Peyer's patch (tissue), 4 donors: Measurements from ENCODE around the gene C9orf153. TPM values are rescaled to one million over a fixed set of nuclear protein-coding genes. Genes with fewer than 3 reads are reported as not detected.

Experiments
- DNase-seq, 3 donors: peaks; one replicate each; pipeline ENCODE4 v3.0.0-alpha.2; 2017 to 2019
- H3K27ac ChIP-seq, 4 donors: fragments of 200-600 bp; sonication (generic); one replicate each; pipeline ENCODE4 v1.5.1; 2016 to 2019
- H3K27me3 ChIP-seq, 2 donors: fragments of 200-600 bp; sonication (generic); one replicate each; pipeline ENCODE4 v1.5.1; 2019
- H3K36me3 ChIP-seq, 3 donors: fragments of 200-600 bp; sonication (generic); one replicate each; pipeline ENCODE4 v1.5.1; 2016 to 2019
- H3K4me1 ChIP-seq, 4 donors: fragments of 200-600 bp; sonication (generic); one replicate each; pipeline ENCODE4 v1.5.1; 2016 to 2019
- H3K4me3 ChIP-seq, 4 donors: fragments of 200-600 bp; sonication (generic); 1 replicate in 3 of 4; 2 replicates in 1 of 4; pipeline ENCODE4 v1.5.1; 2016 to 2019; ENCODE audit warnings: mild to moderate bottlenecking in 1 of 4
- H3K9me3 ChIP-seq, 4 donors: fragments of 200-600 bp; sonication (generic); one replicate each; pipeline ENCODE4 v1.5.1; 2016 to 2019; ENCODE audit warnings: mild to moderate bottlenecking in 1 of 4
- CTCF ChIP-seq, 6 experiments: fragments of 450-650 bp in 4 of 6; fragments of 200-600 bp in 2 of 6; sonication (generic) in 1 of 6; IDR thresholded peaks; one replicate each; pipeline ENCODE4 v1.5.1; 2017 to 2019; ENCODE audit warnings: antibody characterized with exemption in 6 of 6, mild to moderate bottlenecking in 3 of 6, moderate library complexity in 1 of 6
- POLR2A ChIP-seq, 2 donors: fragments of 450-650 bp; IDR thresholded peaks; one replicate each; pipeline ENCODE4 v1.5.1; 2017; ENCODE audit warnings: antibody characterized with exemption in 2 of 2, mild to moderate bottlenecking in 2 of 2, moderate library complexity in 2 of 2
- total RNA-seq, 4 donors: library from RNA; depleted of rRNA; stranded (reverse); fragments of >200 nt; gene quantifications; one replicate each; pipeline ENCODE4 v1.1.0, GENCODE V29; 2016

Gene C9orf153
- total RNA-seq, 4 donors from 2014 or later: 0.54 TPM; not detected in 3

GRCh38 chr9:86250123-86250522 is 9.3 kb downstream of the C9orf153 start:
- no peak overlapping the region for H3K4me3 ChIP-seq
- no peak for DNase-seq
- H3K36me3 ChIP-seq: no peaks in the 10 kb centered on the region
- no peak for TF ChIP-seq CTCF (IDR thresholded peaks at IDR 0.05)
- no peak for TF ChIP-seq POLR2A (IDR thresholded peaks at IDR 0.05)
- no peaks in the 10 kb centered on the region for H3K4me1 ChIP-seq
- H3K9me3 ChIP-seq: no peaks in the 10 kb centered on the region
- H3K27ac ChIP-seq: no peak overlapping the region
- H3K27me3 ChIP-seq: no peaks in the 10 kb centered on the region

GRCh38 chr9:86248746-86249145 is 10.7 kb downstream of the C9orf153 start:
- no peak overlapping the region for H3K4me3 ChIP-seq
- no peaks in the 10 kb centered on the region for H3K36me3 ChIP-seq
- no peaks in the 10 kb centered on the region for H3K27me3 ChIP-seq
- no peak overlapping the region for H3K27ac ChIP-seq
- TF ChIP-seq POLR2A (IDR thresholded peaks at IDR 0.05): no peak
- no peak for TF ChIP-seq CTCF (IDR thresholded peaks at IDR 0.05)
- H3K9me3 ChIP-seq: no peaks in the 10 kb centered on the region
- H3K4me1 ChIP-seq: no peaks in the 10 kb centered on the region
- no peak for DNase-seq

- no peaks in the 10 kb centered on the region for H3K9me3 ChIP-seq
- H3K4me1 ChIP-seq: no peaks in the 10 kb centered on the region
- no peak for DNase-seq
- H3K27ac ChIP-seq: no peak overlapping the region
- H3K4me3 ChIP-seq: no peak overlapping the region
- no peak for TF ChIP-seq POLR2A (IDR thresholded peaks at IDR 0.05)
- peak in 1 of 6 experiments; percentile 4 for TF ChIP-seq CTCF (IDR thresholded peaks at IDR 0.05)
- H3K27me3 ChIP-seq: no peaks in the 10 kb centered on the region
- no peaks in the 10 kb centered on the region for H3K36me3 ChIP-seq
These were observed 12.7 kb downstream of the C9orf153 start for GRCh38 chr9:86246752-86247161.

DNA sequence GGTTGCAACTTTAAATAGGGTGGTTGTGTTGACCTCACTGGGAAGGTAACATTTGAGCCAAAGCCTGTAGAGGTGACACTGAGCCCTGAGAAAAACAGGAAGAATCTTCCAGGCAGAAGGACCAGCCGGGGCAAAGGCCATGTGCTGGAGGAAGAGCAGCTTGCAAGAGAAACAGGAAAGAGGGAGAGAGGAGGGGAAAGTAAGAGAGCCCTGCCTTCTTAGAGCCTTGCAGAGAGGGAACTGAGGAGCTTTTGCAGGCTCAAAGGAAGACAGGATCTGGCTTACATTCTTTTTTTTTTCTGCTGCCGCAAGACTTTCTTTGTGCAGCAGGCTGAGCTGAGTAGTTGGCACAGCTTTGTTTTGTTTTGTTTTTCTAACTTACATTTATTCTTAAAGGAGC is 17.4 kb downstream of the C9orf153 start:
- DNase-seq: no peak
- no peaks in the 10 kb centered on the region for H3K36me3 ChIP-seq
- H3K4me1 ChIP-seq: no peaks in the 10 kb centered on the region
- no peak overlapping the region for H3K27ac ChIP-seq
- no peaks in the 10 kb centered on the region for H3K27me3 ChIP-seq
- no peak overlapping the region for H3K4me3 ChIP-seq
- H3K9me3 ChIP-seq: no peaks in the 10 kb centered on the region
- TF ChIP-seq CTCF (IDR thresholded peaks at IDR 0.05) (no peak), POLR2A (IDR thresholded peaks at IDR 0.05) (no peak)

DNA sequence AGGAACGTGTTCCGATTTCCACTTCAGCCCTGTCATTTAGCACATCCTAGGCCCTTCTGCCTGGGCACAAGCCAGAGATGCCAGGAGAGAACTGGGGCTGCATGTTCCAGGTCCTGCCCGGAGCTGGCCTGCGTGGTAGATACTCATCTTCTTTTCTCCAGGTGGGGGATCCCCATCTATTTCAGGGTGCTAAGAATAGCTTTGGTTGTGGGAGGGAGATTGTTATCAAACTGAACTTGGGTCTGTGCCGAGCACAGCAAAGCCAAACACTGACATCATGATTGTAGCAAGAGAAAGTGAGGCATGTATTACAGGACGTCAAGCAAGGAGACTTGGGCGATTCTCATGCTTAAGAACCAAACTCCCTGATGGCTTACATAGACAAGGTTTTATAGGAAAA is 18.2 kb downstream of the C9orf153 start:
- TF ChIP-seq CTCF (IDR thresholded peaks at IDR 0.05) (no peak), POLR2A (IDR thresholded peaks at IDR 0.05) (no peak)
- Histone ChIP-seq H3K4me3 (no peak overlapping the region), H3K27me3 (no peaks in the 10 kb centered on the region), H3K9me3 (no peaks in the 10 kb centered on the region), H3K36me3 (no peaks in the 10 kb centered on the region), H3K4me1 (no peaks in the 10 kb centered on the region), H3K27ac (no peak overlapping the region)
- DNase-seq: no peak
